Suprapubic skin (tissue), 4 donors: ENCODE results near the gene EMX1. TPM values are rescaled to one million over a fixed set of nuclear protein-coding genes. Genes with fewer than 3 reads are reported as not detected.
A peak's percentile ranks its signal among the peaks of the same experiment; 100 is the strongest.

Source experiments
- DNase-seq, 2 donors: peaks; one replicate each; pipeline ENCODE4 v3.0.0-alpha.2; 2019; ENCODE audit warnings: low spot score in 2 of 2
- H3K27ac ChIP-seq: fragments of 200-600 bp; sonication (generic); one replicate; pipeline ENCODE4 v1.5.1; 2019
- H3K27me3 ChIP-seq: fragments of 200-600 bp; sonication (generic); one replicate; pipeline ENCODE4 v1.5.1; 2019
- H3K36me3 ChIP-seq: fragments of 200-600 bp; sonication (generic); one replicate; pipeline ENCODE4 v1.5.1; 2019
- H3K4me1 ChIP-seq: fragments of 200-600 bp; sonication (generic); one replicate; pipeline ENCODE4 v1.5.1; 2019
- H3K4me3 ChIP-seq: fragments of 200-600 bp; sonication (generic); one replicate; pipeline ENCODE4 v1.5.1; 2019; ENCODE audit warnings: mild to moderate bottlenecking
- H3K9me3 ChIP-seq: fragments of 200-600 bp; sonication (generic); one replicate; pipeline ENCODE4 v1.5.1; 2019
- EP300 ChIP-seq: sonication (generic); formaldehyde crosslinking; IDR thresholded peaks from one replicate; pipeline ENCODE4 v1.6.1; 2017; ENCODE audit warnings: antibody characterized with exemption
- POLR2A ChIP-seq, 2 donors: fragments of 450-650 bp; IDR thresholded peaks; one replicate each; pipeline ENCODE4 v1.6.1; 2017; ENCODE audit warnings: antibody characterized with exemption in 2 of 2, mild to moderate bottlenecking in 2 of 2, moderate library complexity in 2 of 2
- POLR2AphosphoS5 ChIP-seq, 3 donors: sonication (generic); formaldehyde crosslinking; IDR thresholded peaks; one replicate each; pipeline ENCODE4 v1.6.1; 2017; ENCODE audit warnings: antibody characterized with exemption in 3 of 3
- WGBS: methylation state at CpG from one replicate; pipeline ENCODE4 v1.1.5; 2018; 5-methylcytosine and 5-hydroxymethylcytosine counted together
- total RNA-seq, 4 donors: library from RNA; depleted of rRNA; stranded (reverse); fragments of >200 nt; gene quantifications; one replicate each; pipeline ENCODE4 v1.1.0, GENCODE V29; 2016
- TF ChIP-seq, protein P1 (sequence below), 2 donors: fragments of 200-600 bp in 1 of 2; fragments of 450-650 bp in 1 of 2; sonication (generic) in 1 of 2; IDR thresholded peaks; one replicate each; pipeline ENCODE4 v1.5.1; 2016 to 2019; ENCODE audit warnings: antibody characterized with exemption in 2 of 2, mild to moderate bottlenecking in 1 of 2, moderate library complexity in 1 of 2

The EMX1 gene
- total RNA-seq, 4 donors from 2014 or later, result not detected

DNA sequence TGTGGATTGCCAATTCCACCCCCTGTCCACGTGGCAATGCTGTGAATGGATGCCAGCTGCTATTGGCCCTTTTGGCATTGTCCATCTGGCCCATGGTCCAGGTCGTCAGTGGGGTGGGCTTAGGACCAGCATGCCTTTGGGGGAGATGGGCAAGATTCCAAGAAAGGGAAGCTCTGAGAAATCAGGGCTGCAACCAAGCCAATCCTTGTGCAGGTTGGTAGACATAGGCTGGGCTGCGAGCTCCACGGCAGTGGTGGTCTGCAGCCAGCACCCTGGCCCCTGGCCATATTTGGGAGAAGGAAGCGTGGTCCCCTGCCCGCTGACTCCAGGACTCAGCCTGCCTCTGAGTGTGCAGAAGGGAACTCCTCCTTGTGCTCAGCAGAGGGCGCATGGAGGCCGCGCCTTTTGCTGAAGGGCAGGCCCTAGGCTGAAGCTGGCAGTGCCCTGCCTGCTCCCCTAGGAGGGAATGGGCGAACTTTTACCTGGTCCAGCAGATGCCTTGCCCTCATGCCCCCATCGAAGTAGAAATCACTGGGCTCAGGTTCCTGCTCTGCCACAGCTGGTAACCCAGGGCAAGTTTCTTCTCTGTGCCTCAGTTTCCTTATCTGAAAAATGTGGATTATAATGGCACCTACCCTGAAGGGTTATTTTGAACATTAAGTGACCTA, 24.7 kb upstream of the EMX1 start:
- H3K27me3 ChIP-seq, result peaks cover 30% of the 10 kb centered on the region
- WGBS, result 16% methylated on average over 10 of the region's 11 CpGs
- peaks cover 22% of the 10 kb centered on the region for H3K4me1 ChIP-seq
- H3K36me3 ChIP-seq, result peaks cover 11% of the 10 kb centered on the region
- H3K4me3 ChIP-seq, result no peak overlapping the region
- no peak for DNase-seq
- no peaks in the 10 kb centered on the region for H3K9me3 ChIP-seq
- no peak overlapping the region for H3K27ac ChIP-seq
- no peak for TF ChIP-seq EP300
- TF ChIP-seq, protein P1, sequence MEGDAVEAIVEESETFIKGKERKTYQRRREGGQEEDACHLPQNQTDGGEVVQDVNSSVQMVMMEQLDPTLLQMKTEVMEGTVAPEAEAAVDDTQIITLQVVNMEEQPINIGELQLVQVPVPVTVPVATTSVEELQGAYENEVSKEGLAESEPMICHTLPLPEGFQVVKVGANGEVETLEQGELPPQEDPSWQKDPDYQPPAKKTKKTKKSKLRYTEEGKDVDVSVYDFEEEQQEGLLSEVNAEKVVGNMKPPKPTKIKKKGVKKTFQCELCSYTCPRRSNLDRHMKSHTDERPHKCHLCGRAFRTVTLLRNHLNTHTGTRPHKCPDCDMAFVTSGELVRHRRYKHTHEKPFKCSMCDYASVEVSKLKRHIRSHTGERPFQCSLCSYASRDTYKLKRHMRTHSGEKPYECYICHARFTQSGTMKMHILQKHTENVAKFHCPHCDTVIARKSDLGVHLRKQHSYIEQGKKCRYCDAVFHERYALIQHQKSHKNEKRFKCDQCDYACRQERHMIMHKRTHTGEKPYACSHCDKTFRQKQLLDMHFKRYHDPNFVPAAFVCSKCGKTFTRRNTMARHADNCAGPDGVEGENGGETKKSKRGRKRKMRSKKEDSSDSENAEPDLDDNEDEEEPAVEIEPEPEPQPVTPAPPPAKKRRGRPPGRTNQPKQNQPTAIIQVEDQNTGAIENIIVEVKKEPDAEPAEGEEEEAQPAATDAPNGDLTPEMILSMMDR (IDR thresholded peaks at IDR 0.05), result peak in 1 of 2 donors; percentile 57

DNA sequence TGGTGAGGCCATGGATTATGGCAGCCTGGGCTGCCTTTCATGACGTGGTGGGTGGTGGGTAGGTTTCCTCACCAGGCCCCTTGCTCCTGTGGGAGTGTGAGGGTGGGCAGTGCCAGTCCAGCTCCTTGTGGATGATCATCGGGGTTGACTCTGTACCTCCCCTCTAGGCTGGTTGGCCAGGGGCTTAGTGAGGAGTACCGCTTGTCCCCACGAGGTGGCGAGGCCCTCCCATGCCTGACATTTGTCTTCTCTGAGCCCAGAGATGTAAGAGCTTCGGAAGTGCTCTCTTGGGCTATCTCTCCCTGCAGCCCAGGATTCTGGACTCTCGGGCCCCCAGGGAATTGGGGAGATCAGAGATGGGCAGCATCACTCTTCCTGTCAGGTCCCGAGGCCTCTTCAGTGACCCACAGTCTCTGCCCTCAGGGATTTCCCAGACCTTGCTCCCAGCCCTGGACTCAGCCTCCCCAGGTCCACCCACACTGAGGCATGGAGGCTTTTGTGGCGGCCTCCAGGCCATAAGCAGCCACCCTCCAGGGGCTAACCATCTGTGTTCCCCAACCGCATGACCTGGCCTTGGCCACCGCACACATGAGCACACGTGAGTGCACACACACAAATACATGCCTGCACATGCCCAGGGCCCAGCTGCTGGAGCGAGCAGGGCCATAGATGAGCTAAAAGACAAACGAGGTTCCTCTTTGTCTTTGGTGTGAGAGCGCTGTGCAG, 23.6 kb upstream of the EMX1 start:
- no peak for DNase-seq
- peaks cover 11% of the 10 kb centered on the region for H3K36me3 ChIP-seq
- no peak overlapping the region for H3K27ac ChIP-seq
- WGBS, result 53% methylated on average over 14 of the region's 15 CpGs
- H3K9me3 ChIP-seq, result no peaks in the 10 kb centered on the region
- H3K27me3 ChIP-seq, result peaks cover 32% of the 10 kb centered on the region
- no peak overlapping the region for H3K4me3 ChIP-seq
- H3K4me1 ChIP-seq, result peaks cover 13% of the 10 kb centered on the region
- TF ChIP-seq, protein P1 (IDR thresholded peaks at IDR 0.05), result peak in 1 of 2 donors; percentile 61
- no peak for TF ChIP-seq POLR2AphosphoS5 (IDR thresholded peaks at IDR 0.05)

DNA sequence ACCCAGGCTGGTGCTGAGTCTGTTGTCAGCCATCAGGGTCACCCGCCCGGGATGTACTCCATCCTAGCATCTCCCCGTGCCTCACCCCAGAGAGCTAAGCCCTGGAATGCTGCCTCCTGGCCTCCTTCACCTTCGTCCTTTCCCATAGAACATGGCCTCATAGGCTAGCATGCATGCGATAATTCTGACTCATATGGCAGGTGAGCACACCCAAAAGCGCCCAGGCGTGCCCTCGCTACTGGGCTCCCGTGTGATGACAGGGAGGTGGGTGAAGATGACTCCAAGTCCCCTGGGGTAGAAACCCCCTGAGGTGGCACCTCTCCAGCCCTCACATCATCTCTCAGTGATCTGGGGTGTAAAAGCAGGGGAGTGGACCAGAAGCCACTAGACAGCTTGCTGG, 22.8 kb upstream of the EMX1 start:
- DNase-seq, result no peak
- H3K4me1 ChIP-seq, result peaks cover 13% of the 10 kb centered on the region
- no peak overlapping the region for H3K4me3 ChIP-seq
- TF ChIP-seq, protein P1 (IDR thresholded peaks at IDR 0.05), result no peak
- TF ChIP-seq POLR2A (IDR thresholded peaks at IDR 0.05) (no peak), EP300 (no peak), POLR2AphosphoS5 (IDR thresholded peaks at IDR 0.05) (no peak)
- 57% methylated on average over 9 of the region's 9 CpGs for WGBS
- no peak overlapping the region for H3K27ac ChIP-seq
- H3K36me3 ChIP-seq, result peaks cover 11% of the 10 kb centered on the region
- H3K27me3 ChIP-seq, result peaks cover 34% of the 10 kb centered on the region
- no peaks in the 10 kb centered on the region for H3K9me3 ChIP-seq

DNA sequence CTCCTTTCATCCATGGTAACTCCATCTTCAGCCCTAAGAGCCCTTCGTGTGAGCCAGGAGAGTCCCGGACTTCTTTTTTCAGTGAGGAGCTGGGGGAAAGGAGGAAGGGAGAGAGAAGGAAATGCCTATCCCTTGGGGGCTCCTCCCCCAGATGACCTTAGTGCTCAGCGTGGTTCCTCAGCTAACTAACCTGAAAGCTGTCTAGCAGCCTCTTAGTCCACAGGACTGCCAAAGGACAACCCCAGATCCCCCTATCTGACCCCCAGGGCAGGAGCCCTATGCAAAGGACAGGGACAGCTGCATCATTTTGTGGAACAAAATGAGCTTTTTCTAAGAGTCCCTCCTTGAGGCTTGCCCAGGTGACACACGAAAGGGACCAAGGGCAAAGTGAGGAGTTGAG, 22.2 kb upstream of the EMX1 start:
- no peak for DNase-seq
- 10% methylated on average over 4 of the region's 4 CpGs for WGBS
- TF ChIP-seq POLR2A (IDR thresholded peaks at IDR 0.05), result no peak
- TF ChIP-seq, protein P1 (IDR thresholded peaks at IDR 0.05), result no peak
- TF ChIP-seq EP300, result no peak
- no peak for TF ChIP-seq POLR2AphosphoS5 (IDR thresholded peaks at IDR 0.05)

DNA sequence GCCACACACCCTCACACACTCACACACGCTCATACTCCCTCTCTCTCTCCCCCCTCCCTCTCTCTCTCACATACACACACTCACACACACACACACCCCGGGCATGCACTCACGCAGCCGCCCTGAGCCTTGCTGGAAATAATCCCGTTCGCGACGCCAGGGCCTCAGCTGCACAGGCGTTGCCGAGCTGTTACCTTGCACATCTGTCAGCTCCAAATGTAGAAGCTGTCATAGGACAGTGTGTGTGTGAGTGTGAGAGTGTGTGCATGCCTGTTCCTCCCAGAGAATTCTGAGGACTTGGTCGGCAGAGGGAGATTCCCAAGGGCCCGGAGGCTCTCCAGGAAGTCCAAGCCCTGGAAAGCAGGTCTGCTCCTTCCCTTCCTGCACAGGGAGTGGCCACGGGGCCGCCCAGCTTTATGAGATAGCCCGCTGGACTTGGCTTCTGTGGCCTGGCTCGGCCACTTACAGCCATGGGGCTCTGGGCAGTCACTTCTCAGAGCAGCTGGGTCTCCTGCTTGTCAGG, 21.5 kb upstream of the EMX1 start:
- WGBS, result 9% methylated on average over 13 of the region's 16 CpGs
- Histone ChIP-seq H3K36me3 (peaks cover 11% of the 10 kb centered on the region), H3K27me3 (peaks cover 42% of the 10 kb centered on the region), H3K9me3 (no peaks in the 10 kb centered on the region), H3K4me3 (no peak overlapping the region), H3K4me1 (peaks cover 13% of the 10 kb centered on the region), H3K27ac (no peak overlapping the region)
- no peak for DNase-seq
- TF ChIP-seq EP300 (no peak), POLR2AphosphoS5 (IDR thresholded peaks at IDR 0.05) (no peak), POLR2A (IDR thresholded peaks at IDR 0.05) (no peak)
- TF ChIP-seq, protein P1 (IDR thresholded peaks at IDR 0.05), result no peak

More for the DNA sequence above, 22.2 kb upstream of the EMX1 start:
- H3K4me3 ChIP-seq, result no peak overlapping the region
- no peaks in the 10 kb centered on the region for H3K9me3 ChIP-seq
- H3K4me1 ChIP-seq, result peaks cover 13% of the 10 kb centered on the region
- H3K36me3 ChIP-seq, result peaks cover 11% of the 10 kb centered on the region
- H3K27me3 ChIP-seq, result peaks cover 39% of the 10 kb centered on the region
- H3K27ac ChIP-seq, result no peak overlapping the region
